ENCODE data around the gene ISG20L2.

Gene ISG20L2

GRCh38 chr1:156708218-156708661 is 20.3 kb downstream of the ISG20L2 start:
- H3K36me3 Mint-ChIP-seq, result no peaks in the 10 kb centered on the region
- H3K27ac Mint-ChIP-seq, result no peak overlapping the region
- no peaks in the 10 kb centered on the region for H3K9me3 Mint-ChIP-seq
- H3K27me3 Mint-ChIP-seq, result peaks cover 21% of the 10 kb centered on the region
- no peak overlapping the region for H3K4me3 Mint-ChIP-seq
- ATAC-seq, result no peak
- H3K4me1 Mint-ChIP-seq, result peaks cover 29% of the 10 kb centered on the region

GRCh38 chr1:156707417-156708217 is 20.9 kb downstream of the ISG20L2 start:
- peaks cover 29% of the 10 kb centered on the region for H3K4me1 Mint-ChIP-seq
- no peak for ATAC-seq
- H3K27ac Mint-ChIP-seq, result no peak overlapping the region
- no peak overlapping the region for H3K4me3 Mint-ChIP-seq
- H3K36me3 Mint-ChIP-seq, result no peaks in the 10 kb centered on the region
- no peaks in the 10 kb centered on the region for H3K9me3 Mint-ChIP-seq
- peaks cover 27% of the 10 kb centered on the region for H3K27me3 Mint-ChIP-seq

- peak overlapping the region; percentile 65 for H3K27ac Mint-ChIP-seq
- no peak for ATAC-seq
- peak overlapping the region; percentile 89 for H3K4me3 Mint-ChIP-seq
- H3K4me1 Mint-ChIP-seq, result peaks cover 29% of the 10 kb centered on the region
- peaks cover 33% of the 10 kb centered on the region for H3K27me3 Mint-ChIP-seq
- no peaks in the 10 kb centered on the region for H3K36me3 Mint-ChIP-seq
- no peaks in the 10 kb centered on the region for H3K9me3 Mint-ChIP-seq
Observed at GRCh38 chr1:156706657-156707416, 21.7 kb downstream of the ISG20L2 start.

- ATAC-seq, result peak; percentile 73
- H3K9me3 Mint-ChIP-seq, result no peaks in the 10 kb centered on the region
- peak overlapping the region; percentile 89 for H3K4me3 Mint-ChIP-seq
- peak overlapping the region; percentile 65 for H3K27ac Mint-ChIP-seq
- no peaks in the 10 kb centered on the region for H3K36me3 Mint-ChIP-seq
- H3K4me1 Mint-ChIP-seq, result peaks cover 29% of the 10 kb centered on the region
- peaks cover 41% of the 10 kb centered on the region for H3K27me3 Mint-ChIP-seq
Observed at GRCh38 chr1:156705918-156706656, 22.5 kb downstream of the ISG20L2 start.

GRCh38 chr1:156705321-156705917 is 23.1 kb downstream of the ISG20L2 start, which contains the start of gene CRABP2:
Gene CRABP2, minus strand, starts transcription at chr1:156705583. Its CDS starts 137 bp downstream, at chr1:156705446.
- no peaks in the 10 kb centered on the region for H3K9me3 Mint-ChIP-seq
- H3K27ac Mint-ChIP-seq, result peak within 1 kb of the TSS; percentile 65
- H3K27me3 Mint-ChIP-seq, result peaks cover 44% of the 10 kb centered on the region
- no peaks in the 10 kb centered on the region for H3K36me3 Mint-ChIP-seq
- ATAC-seq, result peak; percentile 39
- H3K4me3 Mint-ChIP-seq, result peak within 1 kb of the TSS; percentile 89
- H3K4me1 Mint-ChIP-seq, result peaks cover 29% of the 10 kb centered on the region

- Mint-ChIP-seq H3K36me3 (peaks cover under 1% of the 10 kb centered on the region), H3K4me3 (peak overlapping the region; percentile 89), H3K4me1 (peaks cover 29% of the 10 kb centered on the region), H3K27me3 (peaks cover 46% of the 10 kb centered on the region), H3K9me3 (no peaks in the 10 kb centered on the region), H3K27ac (no peak overlapping the region)
- ATAC-seq, result no peak
Observed at GRCh38 chr1:156704930-156705320, 23.6 kb downstream of the ISG20L2 start.

- no peak for ATAC-seq
- H3K4me3 Mint-ChIP-seq, result no peak overlapping the region
- H3K27ac Mint-ChIP-seq, result no peak overlapping the region
- H3K4me1 Mint-ChIP-seq, result peaks cover 29% of the 10 kb centered on the region
- peaks cover 5% of the 10 kb centered on the region for H3K36me3 Mint-ChIP-seq
- no peaks in the 10 kb centered on the region for H3K9me3 Mint-ChIP-seq
- H3K27me3 Mint-ChIP-seq, result peaks cover 53% of the 10 kb centered on the region
Observed at GRCh38 chr1:156704166-156704711, 24.3 kb downstream of the ISG20L2 start.

- ATAC-seq, result no peak
- H3K4me1 Mint-ChIP-seq, result peaks cover 29% of the 10 kb centered on the region
- peaks cover 58% of the 10 kb centered on the region for H3K27me3 Mint-ChIP-seq
- no peak overlapping the region for H3K4me3 Mint-ChIP-seq
- H3K27ac Mint-ChIP-seq, result no peak overlapping the region
- peaks cover 9% of the 10 kb centered on the region for H3K36me3 Mint-ChIP-seq
- no peaks in the 10 kb centered on the region for H3K9me3 Mint-ChIP-seq
Observed at GRCh38 chr1:156703741-156704140, 24.8 kb downstream of the ISG20L2 start.

- H3K4me1 Mint-ChIP-seq, result peaks cover 29% of the 10 kb centered on the region
- H3K4me3 Mint-ChIP-seq, result no peak overlapping the region
- H3K27ac Mint-ChIP-seq, result no peak overlapping the region
- H3K27me3 Mint-ChIP-seq, result peaks cover 62% of the 10 kb centered on the region
- no peak for ATAC-seq
- no peaks in the 10 kb centered on the region for H3K9me3 Mint-ChIP-seq
- peaks cover 11% of the 10 kb centered on the region for H3K36me3 Mint-ChIP-seq
Observed at GRCh38 chr1:156703336-156703735, 25.2 kb downstream of the ISG20L2 start.

- H3K4me3 Mint-ChIP-seq, result no peak overlapping the region
Observed at GRCh38 chr1:156700736-156701531, 27.6 kb downstream of the ISG20L2 start.

GRCh38 chr1:156698995-156699394 is 29.6 kb downstream of the ISG20L2 start:
- no peaks in the 10 kb centered on the region for H3K4me1 Mint-ChIP-seq
- H3K27me3 Mint-ChIP-seq, result peaks cover 80% of the 10 kb centered on the region
- no peak overlapping the region for H3K4me3 Mint-ChIP-seq
- no peaks in the 10 kb centered on the region for H3K9me3 Mint-ChIP-seq
- H3K27ac Mint-ChIP-seq, result no peak overlapping the region
- ATAC-seq, result no peak
- H3K36me3 Mint-ChIP-seq, result peaks cover 11% of the 10 kb centered on the region

More at GRCh38 chr1:156700736-156701531, 27.6 kb downstream of the ISG20L2 start:
- Mint-ChIP-seq H3K27ac (no peak overlapping the region), H3K9me3 (no peaks in the 10 kb centered on the region), H3K4me1 (peaks cover 18% of the 10 kb centered on the region), H3K36me3 (peaks cover 11% of the 10 kb centered on the region), H3K27me3 (peaks cover 83% of the 10 kb centered on the region)
- no peak for ATAC-seq

GRCh38 chr1:156697481-156697880 is 31.1 kb downstream of the ISG20L2 start:
- ATAC-seq, result no peak
- Mint-ChIP-seq H3K4me1 (peaks cover 12% of the 10 kb centered on the region), H3K4me3 (no peak overlapping the region), H3K27me3 (peaks cover 80% of the 10 kb centered on the region), H3K9me3 (no peaks in the 10 kb centered on the region), H3K36me3 (peaks cover 11% of the 10 kb centered on the region), H3K27ac (no peak overlapping the region)

- Mint-ChIP-seq H3K36me3 (peaks cover 11% of the 10 kb centered on the region), H3K9me3 (no peaks in the 10 kb centered on the region), H3K27me3 (peaks cover 82% of the 10 kb centered on the region), H3K27ac (no peak overlapping the region), H3K4me1 (peaks cover 19% of the 10 kb centered on the region), H3K4me3 (no peak overlapping the region)
- ATAC-seq, result no peak
Observed at GRCh38 chr1:156696755-156697154, 31.8 kb downstream of the ISG20L2 start.

- H3K27me3 Mint-ChIP-seq, result peaks cover 88% of the 10 kb centered on the region
- peaks cover 25% of the 10 kb centered on the region for H3K4me1 Mint-ChIP-seq
Observed at GRCh38 chr1:156694690-156694962, 33.9 kb downstream of the ISG20L2 start.

More at GRCh38 chr1:156694690-156694962, 33.9 kb downstream of the ISG20L2 start:
- Mint-ChIP-seq H3K4me3 (no peak overlapping the region), H3K36me3 (peaks cover 8% of the 10 kb centered on the region), H3K9me3 (no peaks in the 10 kb centered on the region), H3K27ac (no peak overlapping the region)
- no peak for ATAC-seq

Data from stimulated activated memory B cell treated with anti-CD40 and anti-IgM and Interleukin-4, amounts not matched to agents 10 μg/mL and 1 μg/mL and 100 μg/mL, for 72 hours (primary cell).